Esophagus squamous epithelium (tissue), 4 donors: ENCODE measurements around the gene EOMES.

Experiments used
- POLR2A ChIP-seq, 4 donors: fragments of 450-650 bp; IDR thresholded peaks; one replicate each; pipeline ENCODE4 v1.6.1; 2017; ENCODE audit warnings: antibody characterized with exemption in 4 of 4, mild to moderate bottlenecking in 4 of 4, moderate library complexity in 3 of 4
- TF ChIP-seq, protein P1 (sequence below), 6 experiments: fragments of 450-650 bp in 4 of 6; fragments of 200-600 bp in 2 of 6; sonication (generic) in 2 of 6; IDR thresholded peaks; one replicate each; pipeline ENCODE4 v1.5.1; 2016 to 2019; ENCODE audit warnings: antibody characterized with exemption in 6 of 6, mild to moderate bottlenecking in 4 of 6, moderate library complexity in 4 of 6

DNA sequence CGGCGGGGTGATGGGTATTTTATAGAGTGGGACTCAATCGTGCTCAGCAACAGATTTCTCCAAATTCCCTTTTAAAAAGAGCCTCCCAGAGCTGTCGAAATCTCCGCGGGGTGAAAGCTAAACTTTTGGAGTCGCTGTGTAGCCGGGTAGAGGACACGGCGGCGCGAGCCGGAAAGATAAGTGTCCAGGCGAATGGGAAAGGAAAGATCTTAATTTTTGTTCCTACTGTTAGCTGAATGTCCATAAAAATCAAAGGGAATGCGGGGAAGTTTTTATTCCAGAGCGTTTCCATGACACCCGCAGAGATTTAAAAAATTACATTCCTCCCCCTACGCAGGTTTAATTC is 9.1 kb downstream of the EOMES start:
- TF ChIP-seq, protein P1, sequence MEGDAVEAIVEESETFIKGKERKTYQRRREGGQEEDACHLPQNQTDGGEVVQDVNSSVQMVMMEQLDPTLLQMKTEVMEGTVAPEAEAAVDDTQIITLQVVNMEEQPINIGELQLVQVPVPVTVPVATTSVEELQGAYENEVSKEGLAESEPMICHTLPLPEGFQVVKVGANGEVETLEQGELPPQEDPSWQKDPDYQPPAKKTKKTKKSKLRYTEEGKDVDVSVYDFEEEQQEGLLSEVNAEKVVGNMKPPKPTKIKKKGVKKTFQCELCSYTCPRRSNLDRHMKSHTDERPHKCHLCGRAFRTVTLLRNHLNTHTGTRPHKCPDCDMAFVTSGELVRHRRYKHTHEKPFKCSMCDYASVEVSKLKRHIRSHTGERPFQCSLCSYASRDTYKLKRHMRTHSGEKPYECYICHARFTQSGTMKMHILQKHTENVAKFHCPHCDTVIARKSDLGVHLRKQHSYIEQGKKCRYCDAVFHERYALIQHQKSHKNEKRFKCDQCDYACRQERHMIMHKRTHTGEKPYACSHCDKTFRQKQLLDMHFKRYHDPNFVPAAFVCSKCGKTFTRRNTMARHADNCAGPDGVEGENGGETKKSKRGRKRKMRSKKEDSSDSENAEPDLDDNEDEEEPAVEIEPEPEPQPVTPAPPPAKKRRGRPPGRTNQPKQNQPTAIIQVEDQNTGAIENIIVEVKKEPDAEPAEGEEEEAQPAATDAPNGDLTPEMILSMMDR (IDR thresholded peaks at IDR 0.05) = no peak
- TF ChIP-seq POLR2A (IDR thresholded peaks at IDR 0.05) = no peak
